Activated T-helper 1 cell treated with Interleukin-2 at 50 U/mL for 16 hours (primary cell): ENCODE results near the gene FAM170B.

Source experiments
- DNase-seq: peaks from one replicate; pipeline ENCODE4 v3.0.0-alpha.2; 2020; ENCODE audit warnings: low read depth

The FAM170B gene

GRCh38 chr10:49105076-49105475, 28.7 kb downstream of the FAM170B start:
- no peak for DNase-seq

- DNase-seq, result no peak
Measured at GRCh38 chr10:49104323-49104722, 29.5 kb downstream of the FAM170B start.

GRCh38 chr10:49103761-49104160, 30.1 kb downstream of the FAM170B start:
- no peak for DNase-seq

- DNase-seq, result no peak
Measured at GRCh38 chr10:49099046-49099445, 34.8 kb downstream of the FAM170B start.

- no peak for DNase-seq
Measured at GRCh38 chr10:49096890-49097445, 36.9 kb downstream of the FAM170B start.

- no peak for DNase-seq
Measured at GRCh38 chr10:49094646-49095045, 39.2 kb downstream of the FAM170B start.

GRCh38 chr10:49093922-49094321, 39.9 kb downstream of the FAM170B start:
- DNase-seq, result no peak

- DNase-seq, result no peak
Measured at GRCh38 chr10:49092477-49092876, 41.3 kb downstream of the FAM170B start.

GRCh38 chr10:49091450-49092210, 42.2 kb downstream of the FAM170B start:
- DNase-seq, result no peak

GRCh38 chr10:49090696-49091380, 43.0 kb downstream of the FAM170B start:
- no peak for DNase-seq

- no peak for DNase-seq
Measured at GRCh38 chr10:49090189-49090575, 43.6 kb downstream of the FAM170B start.

- no peak for DNase-seq
Measured at GRCh38 chr10:49089557-49090188, 44.1 kb downstream of the FAM170B start.

- DNase-seq, result no peak
Measured at GRCh38 chr10:49089152-49089551, 44.7 kb downstream of the FAM170B start.

- DNase-seq, result no peak
Measured at GRCh38 chr10:49086889-49087288, 46.9 kb downstream of the FAM170B start.

- DNase-seq, result no peak
Measured at GRCh38 chr10:49083261-49083660, 50.6 kb downstream of the FAM170B start.

- DNase-seq, result no peak
Measured at GRCh38 chr10:49082766-49083165, 51.1 kb downstream of the FAM170B start.

GRCh38 chr10:49081547-49082275, 52.1 kb downstream of the FAM170B start:
- DNase-seq, result no peak
